Measurements from ENCODE around the gene SLX1B. TPM values are rescaled to one million over a fixed set of nuclear protein-coding genes. Genes with fewer than 3 reads are reported as not detected.
"Not testable (repeated sequence)": the region's sequence is repeated elsewhere in the genome, so short reads cannot be mapped to it uniquely, and the experiment has no call there.

The SLX1B gene
- total RNA-seq: 10 to 100 TPM; 14.3 to 41.9 (median 30.7) TPM

DNA sequence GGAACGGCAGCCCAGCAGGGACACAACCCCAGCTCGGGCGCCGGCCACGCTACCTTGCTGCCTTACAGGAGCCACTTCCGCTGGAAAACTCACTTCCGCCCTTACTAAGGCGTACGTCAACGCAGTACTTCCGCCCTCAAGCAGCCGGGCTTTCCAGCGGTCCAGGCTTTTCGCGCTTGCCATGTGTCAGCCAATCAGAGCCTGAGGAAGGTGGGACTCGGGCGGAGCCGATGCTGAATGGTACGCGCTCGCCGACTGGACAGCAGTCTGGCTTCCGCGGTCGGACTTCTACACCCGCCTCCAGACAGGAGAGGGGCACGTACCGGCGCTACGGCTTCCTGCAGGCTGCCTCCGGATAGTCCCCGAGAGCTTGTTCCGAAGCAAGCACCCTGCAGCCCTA, at the start of gene SLX1B, which contains the start of gene BOLA2:
SLX1B (plus strand) TSS at position 265 of the 400 bp plus-strand sequence.
BOLA2 (minus strand) TSS at position 83 of the 400 bp plus-strand sequence. CDS start 98 bp downstream, outside the sequence.
- not testable (repeated sequence) for H3K27me3 ChIP-seq; DNase-seq (ENCODE audit: low spot score in 2 of 2); H3K36me3 ChIP-seq; H3K4me3 ChIP-seq; H3K9me3 ChIP-seq; H3K27ac ChIP-seq; H3K4me1 ChIP-seq
- no CpG with 5 or more reads among the region's 33 CpGs for WGBS

GRCh38 chr16:29405249-29405648, 49.1 kb upstream of the SLX1B start:
- 70% methylated on average over 7 of the region's 7 CpGs for WGBS
- not testable (repeated sequence) for H3K27ac ChIP-seq; H3K36me3 ChIP-seq; DNase-seq (ENCODE audit: low spot score in 2 of 2); H3K4me1 ChIP-seq; H3K9me3 ChIP-seq; H3K4me3 ChIP-seq; H3K27me3 ChIP-seq

DNA sequence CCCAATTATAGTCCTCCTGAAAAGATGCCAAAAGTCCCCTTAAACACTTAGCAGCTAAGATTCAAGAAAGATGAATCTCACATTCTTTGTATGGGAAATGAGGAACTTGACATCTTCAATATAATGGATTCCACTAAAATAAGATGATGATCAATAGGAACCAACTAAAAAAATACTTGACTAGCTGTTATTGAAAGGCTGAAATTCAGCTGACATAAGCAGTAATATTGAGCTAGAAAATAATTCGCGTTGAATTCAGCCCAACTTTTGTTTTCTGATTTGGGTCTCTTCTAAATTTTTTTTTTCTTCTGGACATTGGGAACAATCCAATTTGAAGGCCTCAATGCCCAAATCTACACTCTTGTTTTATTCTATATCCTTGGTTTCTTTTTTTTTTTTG, 30.7 kb upstream of the SLX1B start:
- 94% methylated on average over 2 of the region's 2 CpGs for WGBS
- not testable (repeated sequence) for H3K27ac ChIP-seq; H3K4me1 ChIP-seq; DNase-seq (ENCODE audit: low spot score in 2 of 2); H3K36me3 ChIP-seq; H3K27me3 ChIP-seq; H3K4me3 ChIP-seq; H3K9me3 ChIP-seq

DNA sequence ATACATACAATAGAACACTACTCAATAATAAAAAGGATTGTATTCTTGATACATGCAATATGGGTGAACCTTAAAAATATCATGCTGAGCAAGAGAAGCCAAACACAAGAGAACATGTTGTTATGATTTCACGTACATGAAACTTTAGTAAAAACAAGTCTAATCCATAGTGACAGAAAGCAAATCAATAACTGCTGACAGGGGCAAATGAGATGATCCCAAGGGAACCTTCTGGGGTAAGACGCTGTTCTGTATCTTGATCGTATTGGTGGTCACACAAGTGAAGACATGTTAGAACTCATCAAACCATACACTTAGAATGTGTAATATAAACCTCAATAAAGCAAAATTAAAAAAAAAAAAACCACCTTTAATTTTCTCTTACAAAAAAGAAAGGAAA, 28.9 kb upstream of the SLX1B start:
- H3K9me3 ChIP-seq; H3K27me3 ChIP-seq; H3K4me3 ChIP-seq; H3K4me1 ChIP-seq; H3K27ac ChIP-seq; DNase-seq (ENCODE audit: low spot score in 2 of 2); H3K36me3 ChIP-seq: not testable (repeated sequence)
- 95% methylated on average over 3 of the region's 3 CpGs for WGBS

DNA sequence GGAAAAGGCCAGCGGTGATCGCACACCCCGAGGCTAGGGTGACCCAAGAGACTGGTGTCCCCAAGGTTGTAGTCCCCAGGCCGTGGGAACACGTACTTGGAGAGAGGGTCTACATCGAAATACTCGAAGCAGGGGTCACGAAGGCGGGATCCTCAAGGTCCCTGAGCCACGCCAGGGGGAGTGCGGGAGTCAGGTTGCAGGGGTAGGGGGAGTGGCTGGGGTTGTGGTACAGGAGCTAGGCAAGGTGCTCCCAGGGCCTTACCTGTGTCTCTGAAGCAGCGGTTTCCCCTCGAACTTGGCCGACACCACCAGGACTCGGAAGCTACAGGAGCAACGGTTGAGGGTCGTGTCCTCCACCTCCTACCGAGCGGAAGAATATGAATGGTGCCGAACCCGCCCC, 579 bp upstream of the SLX1B start:
- H3K9me3 ChIP-seq; DNase-seq (ENCODE audit: low spot score in 2 of 2): not testable (repeated sequence)

DNA sequence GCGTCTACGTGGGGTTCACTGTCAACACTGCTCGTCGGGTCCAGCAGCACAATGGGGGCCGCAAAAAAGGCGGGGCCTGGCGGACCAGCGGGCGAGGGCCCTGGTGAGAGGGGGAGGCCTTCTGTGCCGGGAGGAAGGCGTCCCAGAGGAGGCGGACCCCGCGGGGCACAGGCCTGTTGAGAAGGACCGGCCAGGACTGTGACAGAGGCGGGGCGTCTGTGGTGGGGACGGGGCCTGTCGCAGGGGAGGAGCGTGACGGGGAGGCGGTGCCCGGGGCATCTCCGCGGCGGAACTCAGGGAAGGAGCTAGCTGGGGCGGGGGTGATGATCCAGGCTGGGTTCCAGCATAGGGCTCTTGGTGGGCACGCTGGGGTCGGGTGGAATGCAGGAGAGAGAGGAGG, 495 bp downstream of the SLX1B start:
- WGBS: no CpG with 5 or more reads among the region's 29 CpGs
- H3K4me1 ChIP-seq; H3K4me3 ChIP-seq; H3K9me3 ChIP-seq; H3K27ac ChIP-seq; DNase-seq (ENCODE audit: low spot score in 2 of 2); H3K27me3 ChIP-seq; H3K36me3 ChIP-seq: not testable (repeated sequence)

More for the DNA sequence above, 579 bp upstream of the SLX1B start:
- H3K27ac ChIP-seq, H3K27me3 ChIP-seq, H3K4me3 ChIP-seq, H3K4me1 ChIP-seq, H3K36me3 ChIP-seq: not testable (repeated sequence)
- WGBS: no CpG with 5 or more reads among the region's 21 CpGs

DNA sequence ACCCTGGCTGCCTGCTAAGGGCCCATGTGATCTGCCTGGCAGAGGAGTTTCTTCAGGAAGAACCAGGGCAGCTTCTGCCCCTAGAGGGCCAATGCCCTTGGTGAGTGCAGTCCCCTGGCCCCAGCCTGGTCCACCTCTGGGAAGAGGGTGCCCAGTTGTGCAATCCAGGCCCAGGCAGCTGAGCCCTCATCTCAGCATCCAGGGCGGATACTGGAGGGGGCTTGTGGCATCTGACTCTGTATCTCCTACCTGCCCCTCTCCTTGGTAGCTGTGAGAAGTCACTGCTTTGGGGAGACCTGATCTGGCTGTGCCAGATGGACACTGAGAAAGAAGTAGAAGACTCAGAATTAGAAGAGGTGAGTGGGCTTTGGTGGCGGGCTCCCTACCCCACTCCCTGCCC, 3.3 kb downstream of the SLX1B start:
- H3K4me3 ChIP-seq: not testable (repeated sequence)
- DNase-seq (ENCODE audit: low spot score in 2 of 2): peak; percentile 7 to 69
- WGBS: no CpG with 5 or more reads among the region's 2 CpGs

GRCh38 chr16:29459706-29460646, 5.6 kb downstream of the SLX1B start, which contains the start of gene SULT1A4:
SULT1A4 (plus strand) TSS chr16:29459913; CDS start chr16:29461386, 1,473 bp downstream.
- not testable (repeated sequence) for H3K36me3 ChIP-seq; H3K9me3 ChIP-seq; H3K4me1 ChIP-seq; H3K4me3 ChIP-seq; H3K27me3 ChIP-seq; DNase-seq (ENCODE audit: low spot score in 2 of 2); H3K27ac ChIP-seq
- WGBS: no CpG with 5 or more reads among the region's 13 CpGs

More for the DNA sequence above, 3.3 kb downstream of the SLX1B start:
- not testable (repeated sequence) for H3K27me3 ChIP-seq, H3K36me3 ChIP-seq, H3K27ac ChIP-seq, H3K9me3 ChIP-seq, H3K4me1 ChIP-seq

DNA sequence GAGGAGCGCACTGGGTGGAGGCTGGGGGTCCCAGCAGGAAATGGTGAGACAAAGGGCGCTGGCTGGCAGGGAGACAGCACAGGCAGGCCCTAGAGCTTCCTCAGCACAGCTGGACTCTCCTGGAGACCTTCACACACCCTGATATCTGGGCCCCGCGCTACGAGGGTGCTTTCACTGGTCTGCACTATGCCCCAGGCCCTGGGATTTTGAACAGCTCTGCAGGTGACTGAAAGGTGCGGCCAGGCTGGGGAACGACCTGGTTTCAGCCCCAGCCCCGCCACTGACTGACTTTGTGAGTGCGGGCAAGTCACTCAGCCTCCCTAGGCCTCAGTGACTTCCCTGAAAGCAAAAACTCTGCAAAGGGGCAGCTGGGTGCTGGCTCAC, 6.3 kb downstream of the SLX1B start:
- no CpG with 5 or more reads among the region's 9 CpGs for WGBS
- H3K27ac ChIP-seq; DNase-seq (ENCODE audit: low spot score in 2 of 2); H3K27me3 ChIP-seq; H3K36me3 ChIP-seq; H3K9me3 ChIP-seq; H3K4me1 ChIP-seq; H3K4me3 ChIP-seq: not testable (repeated sequence)

- not testable (repeated sequence) for H3K4me1 ChIP-seq
Measured at GRCh38 chr16:29465985-29466824, 11.9 kb downstream of the SLX1B start.

GRCh38 chr16:29466904-29467303, 12.6 kb downstream of the SLX1B start:
- H3K36me3 ChIP-seq; H3K4me1 ChIP-seq; H3K27ac ChIP-seq; H3K9me3 ChIP-seq; H3K4me3 ChIP-seq; DNase-seq (ENCODE audit: low spot score in 2 of 2); H3K27me3 ChIP-seq: not testable (repeated sequence)
- WGBS: no CpG with 5 or more reads among the region's 33 CpGs

More at GRCh38 chr16:29465985-29466824, 11.9 kb downstream of the SLX1B start:
- no CpG with 5 or more reads among the region's 57 CpGs for WGBS
- H3K4me3 ChIP-seq; H3K27ac ChIP-seq; DNase-seq (ENCODE audit: low spot score in 2 of 2); H3K36me3 ChIP-seq; H3K9me3 ChIP-seq; H3K27me3 ChIP-seq: not testable (repeated sequence)

GRCh38 chr16:29467654-29468366, 13.5 kb downstream of the SLX1B start:
- H3K36me3 ChIP-seq; H3K4me1 ChIP-seq; H3K27ac ChIP-seq; DNase-seq (ENCODE audit: low spot score in 2 of 2); H3K4me3 ChIP-seq; H3K9me3 ChIP-seq; H3K27me3 ChIP-seq: not testable (repeated sequence)
- no CpG with 5 or more reads among the region's 10 CpGs for WGBS

DNA sequence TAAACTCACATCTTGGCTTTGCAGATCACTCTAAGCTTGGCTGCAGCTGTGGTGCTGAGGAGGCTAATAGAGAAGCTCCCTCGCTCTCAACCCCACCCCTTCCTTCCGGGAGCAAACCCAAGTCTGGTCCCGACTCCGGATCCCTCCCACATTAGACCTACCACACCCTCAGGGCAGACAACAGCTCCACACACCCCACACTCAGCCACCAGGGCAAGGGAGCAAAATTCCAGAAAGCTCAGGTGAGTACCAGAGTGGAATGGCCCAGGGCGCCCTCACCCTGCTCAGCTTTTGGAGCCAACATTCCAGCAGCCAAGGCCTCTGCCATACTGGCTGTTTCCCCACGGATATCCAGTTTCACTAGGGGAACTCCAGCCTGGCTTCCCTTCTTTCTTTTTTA, 15.3 kb downstream of the SLX1B start:
- not testable (repeated sequence) for H3K27me3 ChIP-seq, H3K36me3 ChIP-seq, H3K9me3 ChIP-seq, H3K4me1 ChIP-seq
- H3K4me3 ChIP-seq: peak overlapping the region; percentile 18
- peak overlapping the region; percentile 38 for H3K27ac ChIP-seq
- WGBS: no CpG with 5 or more reads among the region's 6 CpGs
- peak; percentile 78 to 90 for DNase-seq (ENCODE audit: low spot score in 2 of 2)
